Activated CD4-positive, alpha-beta T cell treated with anti-CD3 and anti-CD28 coated beads for 48 hours (primary cell): ENCODE measurements around the gene IQCC.

Experiments used
- DNase-seq: peaks from one replicate; pipeline ENCODE4 v3.0.0-alpha.2; 2020

The IQCC gene

DNA sequence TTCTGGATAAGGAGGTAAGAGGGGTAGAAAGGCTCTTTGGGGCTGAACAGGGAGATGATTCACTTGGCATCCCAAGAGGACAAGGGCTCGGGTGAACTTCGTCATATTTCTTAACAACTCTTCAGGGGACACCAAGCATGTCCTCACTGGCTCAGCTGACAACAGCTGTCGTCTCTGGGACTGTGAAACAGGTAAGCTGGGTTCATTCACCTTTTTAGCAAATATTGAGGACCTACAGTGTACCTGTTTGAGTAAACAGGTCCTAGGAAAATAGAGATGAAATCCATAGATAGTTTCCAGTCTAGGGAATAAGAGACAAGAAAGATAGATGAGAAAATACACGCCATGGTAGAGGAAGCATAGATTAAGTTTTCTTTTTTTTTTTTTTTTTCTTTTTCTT lies 18.8 kb downstream of the IQCC start:
- no peak for DNase-seq

GRCh38 chr1:32228771-32229170 lies 23.3 kb downstream of the IQCC start:
- no peak for DNase-seq

GRCh38 chr1:32231843-32232432 lies 26.5 kb downstream of the IQCC start:
- no peak for DNase-seq

GRCh38 chr1:32232558-32233304 lies 27.3 kb downstream of the IQCC start:
- no peak for DNase-seq

GRCh38 chr1:32234792-32235191 lies 29.3 kb downstream of the IQCC start:
- DNase-seq, result no peak

- no peak for DNase-seq
Observed at GRCh38 chr1:32239337-32239736, 33.9 kb downstream of the IQCC start.

DNA sequence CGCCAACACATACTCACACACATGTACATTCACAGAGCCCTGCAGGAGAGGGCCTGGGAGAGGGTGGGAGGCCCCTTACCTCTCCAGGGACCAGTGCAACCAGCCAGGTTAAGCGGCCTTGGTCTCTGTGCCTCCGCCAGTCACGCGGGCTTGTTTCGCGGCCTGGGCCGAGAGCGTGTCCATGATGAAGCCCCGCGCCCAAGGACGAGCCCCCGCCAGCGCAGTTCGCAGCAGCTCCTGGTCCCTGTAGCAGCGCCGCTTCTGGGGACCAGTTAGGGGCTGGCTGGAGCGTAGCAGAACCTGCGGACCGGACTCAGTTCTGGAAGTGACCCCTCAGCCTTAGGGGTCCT lies 34.3 kb downstream of the IQCC start:
- DNase-seq, result no peak

DNA sequence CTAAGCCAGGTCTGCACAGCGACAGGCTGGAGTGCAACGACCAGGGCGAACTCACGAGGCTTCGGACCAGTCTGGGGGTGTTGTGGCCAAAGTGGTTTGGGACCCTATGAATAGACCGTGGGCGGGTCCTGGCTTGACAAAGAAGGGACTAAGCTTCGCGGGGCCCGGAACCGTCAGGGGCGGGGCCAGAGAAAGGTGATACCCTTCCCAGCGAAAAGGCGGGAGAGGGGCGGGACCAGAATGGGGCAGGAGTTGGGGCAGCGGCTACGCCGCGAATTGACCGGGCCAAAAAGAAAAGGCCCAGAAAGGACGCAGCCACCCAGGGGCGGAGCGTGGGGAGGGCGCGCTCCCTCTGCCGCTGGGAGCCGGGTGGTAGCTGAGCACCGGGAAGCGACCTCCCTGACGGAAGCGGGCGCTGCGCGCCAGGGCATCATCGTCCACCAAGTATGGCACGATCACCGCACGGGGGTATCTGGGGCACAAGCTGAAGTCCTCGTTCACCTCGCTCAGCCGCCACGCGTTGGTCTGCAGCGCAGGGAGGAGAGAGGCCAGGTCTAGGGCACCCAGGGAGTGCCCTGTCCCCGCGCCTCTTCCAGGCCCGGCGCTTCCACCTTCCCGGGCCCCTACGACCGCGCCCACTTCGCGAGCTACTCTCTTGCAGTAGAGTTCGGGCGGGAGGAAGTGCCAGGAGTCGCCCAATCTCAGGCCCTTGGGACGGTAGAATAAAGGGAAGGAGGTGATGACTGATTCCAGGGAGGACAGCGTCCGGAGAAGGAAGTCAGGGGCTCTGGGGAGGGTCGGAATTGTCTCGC lies 34.9 kb downstream of the IQCC start:
- peak; percentile 57 for DNase-seq

DNA sequence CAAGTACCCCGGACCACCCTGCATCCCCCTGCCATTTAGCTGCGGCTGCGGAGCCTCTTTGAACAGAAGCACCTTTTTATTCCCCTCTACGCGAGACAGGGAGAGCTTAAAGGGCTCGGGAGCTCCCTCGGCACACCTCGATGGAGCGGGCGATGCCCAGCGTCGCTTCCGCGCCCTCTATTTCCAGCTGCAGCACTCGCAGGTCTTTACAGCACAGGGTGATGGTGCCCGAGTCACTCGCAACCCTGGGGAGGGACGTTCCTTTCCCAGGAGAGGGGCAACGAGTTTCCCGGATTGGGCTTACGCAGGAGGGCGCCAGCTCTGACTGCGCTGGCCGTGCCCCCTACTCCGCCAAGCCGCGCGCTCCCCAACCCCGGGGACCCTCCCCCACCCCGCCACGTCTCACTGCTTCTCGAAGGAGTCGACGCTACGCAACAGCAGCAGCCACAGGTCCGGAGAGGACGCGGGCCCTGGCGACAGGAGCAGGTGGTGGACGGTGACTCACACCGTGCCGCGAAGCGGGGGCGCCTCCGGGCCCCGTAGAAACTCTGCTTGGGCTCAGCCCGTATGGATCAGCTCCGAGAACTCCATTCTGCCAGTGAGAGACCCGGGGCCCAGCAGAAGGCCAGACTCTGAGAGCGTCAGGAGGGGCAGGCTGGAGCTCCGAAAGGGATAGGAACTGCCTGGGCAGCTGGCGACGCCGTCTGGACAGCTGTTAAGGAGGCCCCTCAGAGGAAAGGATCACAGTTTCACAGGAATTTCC lies 35.7 kb downstream of the IQCC start:
- DNase-seq, result peak; percentile 48

GRCh38 chr1:32242341-32242851 lies 36.9 kb downstream of the IQCC start:
- no peak for DNase-seq

GRCh38 chr1:32246888-32247273 lies 41.4 kb downstream of the IQCC start, which contains the start of gene FAM167B:
Gene FAM167B (plus strand): TSS chr1:32247222. CDS start chr1:32247422, 200 bp downstream.
- no peak for DNase-seq

GRCh38 chr1:32247452-32247851 lies 42.0 kb downstream of the IQCC start:
- no peak for DNase-seq

DNA sequence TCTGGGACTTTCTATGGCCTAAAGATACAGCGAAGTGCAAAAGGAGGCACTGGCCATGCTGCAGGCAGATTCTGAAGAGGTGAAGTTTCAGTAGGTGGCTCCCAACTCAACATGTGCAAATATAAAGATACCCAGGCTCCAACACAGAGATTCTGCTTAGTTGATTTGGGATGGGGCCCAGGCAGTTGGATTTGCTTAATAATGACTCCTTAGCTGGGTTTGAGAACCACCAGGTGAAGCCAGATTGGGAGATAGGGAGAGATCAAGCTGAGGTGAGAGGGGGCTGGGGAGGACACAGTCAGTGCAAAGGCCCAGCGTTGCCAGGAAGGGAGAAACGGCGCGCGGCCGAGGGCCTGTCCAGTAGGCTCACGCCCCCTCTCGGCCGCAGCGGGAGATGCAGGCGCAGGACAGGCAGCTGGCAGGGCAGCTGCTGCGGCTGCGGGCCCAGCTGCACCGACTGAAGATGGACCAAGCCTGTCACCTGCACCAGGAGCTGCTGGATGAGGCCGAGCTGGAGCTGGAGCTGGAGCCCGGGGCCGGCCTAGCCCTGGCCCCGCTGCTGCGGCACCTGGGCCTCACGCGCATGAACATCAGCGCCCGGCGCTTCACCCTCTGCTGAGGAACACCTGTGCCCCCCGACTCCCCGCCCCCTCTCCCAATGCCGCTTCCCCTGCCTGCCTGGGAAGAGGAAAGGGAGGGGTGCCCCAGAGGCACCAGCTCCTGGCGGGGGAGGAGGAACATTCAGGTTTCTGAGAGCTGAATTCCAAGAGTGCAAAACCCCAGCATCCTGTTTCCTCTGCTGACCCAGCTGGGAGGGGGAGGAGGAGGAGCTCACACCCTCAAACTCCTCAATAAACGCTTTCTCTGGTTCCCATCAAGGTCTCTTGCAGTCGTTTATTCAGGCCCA lies 42.8 kb downstream of the IQCC start:
- DNase-seq, result peak; percentile 91

DNA sequence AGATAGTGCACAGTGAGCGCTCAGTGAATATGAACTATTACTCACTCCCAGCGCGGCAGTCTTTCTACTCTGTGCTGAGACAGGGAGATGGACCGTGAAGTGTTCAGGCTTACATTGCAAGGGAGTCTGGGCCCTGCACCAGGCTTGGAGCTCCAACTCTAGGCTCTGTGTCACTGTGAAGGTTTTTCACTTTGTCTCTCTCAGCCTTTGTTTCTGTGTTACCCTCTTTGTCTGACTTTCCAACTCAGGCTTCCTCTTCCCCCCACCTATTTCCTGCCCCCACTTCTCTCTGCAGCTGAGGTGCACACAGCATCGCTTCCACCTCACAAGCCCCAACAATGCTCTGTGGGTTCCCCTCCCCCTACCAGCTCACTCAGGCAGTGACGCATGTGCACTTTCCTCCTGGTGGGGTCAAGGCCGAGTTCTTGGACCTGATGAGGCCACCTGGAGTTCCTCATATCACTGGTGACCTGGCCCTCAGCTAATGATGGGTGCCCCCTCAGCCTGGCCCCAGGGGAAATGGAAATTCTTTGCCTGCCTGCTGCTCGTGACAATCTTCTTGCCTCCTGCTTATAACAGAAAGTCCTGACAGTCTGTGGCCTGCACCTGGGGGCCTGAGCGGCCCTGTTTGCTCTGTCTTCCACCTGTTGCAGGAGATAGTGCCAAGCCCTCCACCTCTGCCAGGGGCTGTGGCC lies 44.5 kb downstream of the IQCC start:
- peak; percentile 83 for DNase-seq

DNA sequence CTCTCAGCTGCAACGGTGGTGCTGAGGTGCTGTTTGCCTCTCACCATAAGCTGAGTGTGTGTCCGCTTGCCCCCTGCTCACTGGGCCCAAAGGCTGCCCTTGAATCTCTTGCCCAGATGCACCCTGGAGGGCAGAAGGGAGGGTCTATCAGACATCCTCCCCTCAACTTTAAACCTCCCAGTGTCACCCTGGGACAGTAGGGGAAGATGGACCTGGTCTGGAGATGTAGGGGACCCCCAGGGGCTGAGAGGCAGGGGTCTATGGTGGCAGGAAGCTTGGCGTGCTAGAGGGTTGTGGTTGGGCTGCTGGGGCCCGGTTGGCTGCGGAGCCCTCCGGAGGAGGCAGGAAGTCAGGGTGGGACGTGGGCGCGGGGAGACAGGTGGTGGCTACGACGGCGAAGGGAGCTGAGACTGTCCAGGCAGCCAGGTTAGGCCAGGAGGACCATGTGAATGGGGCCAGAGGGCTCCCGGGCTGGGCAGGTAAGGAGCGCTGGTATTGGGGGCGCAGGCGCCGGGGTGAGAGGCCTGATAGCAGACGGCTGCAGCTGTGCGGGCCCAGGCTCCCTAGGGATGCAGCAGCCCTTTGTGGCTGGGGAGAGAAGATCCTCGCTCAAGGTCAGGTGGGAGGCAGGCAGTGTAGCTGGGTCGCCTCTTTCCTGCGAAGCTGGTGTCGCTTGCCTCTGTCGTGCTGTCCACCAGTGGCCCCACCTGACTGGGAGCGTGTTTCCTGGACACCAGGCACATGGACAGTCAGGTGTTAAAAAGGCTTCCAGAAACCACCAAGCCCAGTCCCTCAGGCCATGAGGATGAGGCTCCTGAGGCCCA lies 45.6 kb downstream of the IQCC start, which contains the start of gene LCK:
LCK (plus strand) TSS at position 373 of the 824 bp plus-strand sequence. CDS start 23,065 bp downstream, outside the sequence.
- peak; percentile 85 for DNase-seq

DNA sequence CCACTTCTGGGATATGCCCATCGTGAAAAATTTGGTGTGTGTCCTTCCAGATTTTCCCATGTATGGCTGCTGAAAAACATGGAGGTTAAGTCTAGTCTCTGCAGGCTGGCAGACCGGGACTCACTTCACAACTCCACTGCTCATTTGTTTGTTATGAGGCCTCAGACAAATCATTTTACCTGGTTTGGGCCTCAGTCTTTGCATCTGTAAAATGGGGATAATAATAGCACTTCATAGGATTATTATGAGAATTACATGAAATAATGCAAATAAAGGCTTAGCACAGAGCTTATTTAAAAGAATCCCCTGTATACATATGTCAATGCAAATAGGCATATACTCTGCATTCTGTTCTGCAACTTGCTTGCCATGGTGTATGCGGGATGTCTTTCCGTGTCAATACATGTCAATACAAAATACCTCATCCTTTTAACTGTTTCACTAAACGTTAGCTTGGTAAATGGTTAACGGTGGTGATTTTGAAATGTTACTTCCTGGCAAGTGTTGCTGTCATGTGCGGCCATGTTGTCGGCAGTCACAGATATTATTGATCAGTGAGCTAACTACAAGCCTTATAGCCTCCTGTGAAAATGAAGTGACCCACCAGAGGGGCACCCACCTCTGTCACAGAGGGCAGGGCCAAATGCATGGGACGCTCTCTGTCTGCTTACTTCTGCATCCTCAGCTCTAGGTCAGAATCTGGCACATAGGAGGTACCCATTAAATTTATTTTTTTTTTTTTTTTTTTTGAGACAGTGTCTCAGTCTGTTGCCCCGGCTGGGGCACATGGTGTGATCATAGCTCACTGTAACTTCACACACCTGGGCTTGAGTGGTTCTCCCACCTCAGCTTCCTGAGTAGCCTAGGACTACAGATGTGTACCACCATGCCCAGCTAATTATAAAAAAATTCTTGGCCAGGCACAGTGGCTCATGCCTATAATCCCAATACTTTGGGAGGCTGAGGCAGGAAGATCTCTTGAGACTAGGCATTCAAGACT lies 49.9 kb downstream of the IQCC start:
- DNase-seq, result no peak

DNA sequence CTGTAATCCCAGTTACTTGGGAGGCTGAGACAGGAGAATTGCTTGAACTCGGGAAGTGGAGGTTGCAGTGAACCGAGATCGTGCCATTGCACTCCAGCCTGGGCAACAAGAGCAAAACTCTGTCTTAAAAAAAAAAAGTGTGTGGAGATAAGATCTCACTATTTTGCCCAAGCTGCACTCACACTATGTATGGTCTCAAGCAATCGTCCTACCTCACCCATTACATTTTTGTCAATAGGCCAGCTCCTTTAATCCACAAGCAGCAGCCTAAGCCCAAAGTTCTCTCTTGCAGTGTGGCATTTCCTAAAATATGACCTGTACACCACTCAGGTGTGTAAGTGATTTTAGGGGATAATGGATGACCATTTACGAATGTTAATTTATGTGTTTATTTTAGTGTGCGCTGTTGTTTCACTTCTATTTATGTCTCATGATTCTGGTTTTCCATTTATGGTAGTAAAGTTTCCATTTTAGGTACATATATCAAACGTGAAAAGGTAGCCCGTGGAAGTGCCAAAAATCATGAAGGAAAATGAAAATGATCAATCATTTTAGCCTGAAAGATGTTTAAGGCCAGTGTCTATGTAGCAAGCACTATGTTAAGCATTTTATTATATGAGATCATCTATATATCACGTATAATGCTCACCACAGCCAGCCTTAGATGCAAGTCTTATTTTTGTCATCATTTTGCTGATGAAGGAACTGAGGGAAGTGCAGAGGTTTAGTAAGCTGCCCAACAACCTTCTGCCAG lies 51.2 kb downstream of the IQCC start:
- DNase-seq, result no peak

GRCh38 chr1:32257227-32257508 lies 51.7 kb downstream of the IQCC start:
- DNase-seq, result no peak
